ENCODE measurements around the gene MAST4.

DNA sequence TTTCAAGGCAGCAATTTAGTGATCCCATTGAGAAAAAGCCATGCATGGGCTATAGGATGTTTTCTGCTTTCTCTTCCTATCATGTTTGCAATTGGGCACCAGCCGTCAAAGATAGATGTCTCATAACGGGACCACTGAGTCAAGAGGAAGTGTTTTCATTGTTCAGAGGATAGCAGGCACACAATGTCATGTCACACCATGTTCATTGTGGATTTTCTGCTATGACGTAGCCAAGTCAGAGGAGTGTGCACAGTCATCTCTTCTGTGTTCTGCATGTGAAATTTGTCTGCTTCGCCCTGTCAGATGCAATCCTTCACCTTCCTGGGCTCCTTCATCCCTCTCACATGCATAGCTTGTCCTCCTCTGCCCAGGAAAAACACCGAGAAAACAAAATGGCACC lies 494.4 kb downstream of the MAST4 start:
- TF ChIP-seq, protein P1, sequence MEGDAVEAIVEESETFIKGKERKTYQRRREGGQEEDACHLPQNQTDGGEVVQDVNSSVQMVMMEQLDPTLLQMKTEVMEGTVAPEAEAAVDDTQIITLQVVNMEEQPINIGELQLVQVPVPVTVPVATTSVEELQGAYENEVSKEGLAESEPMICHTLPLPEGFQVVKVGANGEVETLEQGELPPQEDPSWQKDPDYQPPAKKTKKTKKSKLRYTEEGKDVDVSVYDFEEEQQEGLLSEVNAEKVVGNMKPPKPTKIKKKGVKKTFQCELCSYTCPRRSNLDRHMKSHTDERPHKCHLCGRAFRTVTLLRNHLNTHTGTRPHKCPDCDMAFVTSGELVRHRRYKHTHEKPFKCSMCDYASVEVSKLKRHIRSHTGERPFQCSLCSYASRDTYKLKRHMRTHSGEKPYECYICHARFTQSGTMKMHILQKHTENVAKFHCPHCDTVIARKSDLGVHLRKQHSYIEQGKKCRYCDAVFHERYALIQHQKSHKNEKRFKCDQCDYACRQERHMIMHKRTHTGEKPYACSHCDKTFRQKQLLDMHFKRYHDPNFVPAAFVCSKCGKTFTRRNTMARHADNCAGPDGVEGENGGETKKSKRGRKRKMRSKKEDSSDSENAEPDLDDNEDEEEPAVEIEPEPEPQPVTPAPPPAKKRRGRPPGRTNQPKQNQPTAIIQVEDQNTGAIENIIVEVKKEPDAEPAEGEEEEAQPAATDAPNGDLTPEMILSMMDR (IDR thresholded peaks at IDR 0.05; ENCODE audit: insufficient read depth, low read depth, low read length), result no peak
- no peak for TF ChIP-seq EZH2 (IDR thresholded peaks at IDR 0.05; ENCODE audit: insufficient read depth, low read length)
